ENCODE measurements around the gene ACP7.
A peak's percentile ranks its signal among the peaks of the same experiment; 100 is the strongest.

Gene ACP7, protein sequence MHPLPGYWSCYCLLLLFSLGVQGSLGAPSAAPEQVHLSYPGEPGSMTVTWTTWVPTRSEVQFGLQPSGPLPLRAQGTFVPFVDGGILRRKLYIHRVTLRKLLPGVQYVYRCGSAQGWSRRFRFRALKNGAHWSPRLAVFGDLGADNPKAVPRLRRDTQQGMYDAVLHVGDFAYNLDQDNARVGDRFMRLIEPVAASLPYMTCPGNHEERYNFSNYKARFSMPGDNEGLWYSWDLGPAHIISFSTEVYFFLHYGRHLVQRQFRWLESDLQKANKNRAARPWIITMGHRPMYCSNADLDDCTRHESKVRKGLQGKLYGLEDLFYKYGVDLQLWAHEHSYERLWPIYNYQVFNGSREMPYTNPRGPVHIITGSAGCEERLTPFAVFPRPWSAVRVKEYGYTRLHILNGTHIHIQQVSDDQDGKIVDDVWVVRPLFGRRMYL
- 0 to 0.38 (median 0.10) reads per million in 9 experiments for total RNA-seq

DNA sequence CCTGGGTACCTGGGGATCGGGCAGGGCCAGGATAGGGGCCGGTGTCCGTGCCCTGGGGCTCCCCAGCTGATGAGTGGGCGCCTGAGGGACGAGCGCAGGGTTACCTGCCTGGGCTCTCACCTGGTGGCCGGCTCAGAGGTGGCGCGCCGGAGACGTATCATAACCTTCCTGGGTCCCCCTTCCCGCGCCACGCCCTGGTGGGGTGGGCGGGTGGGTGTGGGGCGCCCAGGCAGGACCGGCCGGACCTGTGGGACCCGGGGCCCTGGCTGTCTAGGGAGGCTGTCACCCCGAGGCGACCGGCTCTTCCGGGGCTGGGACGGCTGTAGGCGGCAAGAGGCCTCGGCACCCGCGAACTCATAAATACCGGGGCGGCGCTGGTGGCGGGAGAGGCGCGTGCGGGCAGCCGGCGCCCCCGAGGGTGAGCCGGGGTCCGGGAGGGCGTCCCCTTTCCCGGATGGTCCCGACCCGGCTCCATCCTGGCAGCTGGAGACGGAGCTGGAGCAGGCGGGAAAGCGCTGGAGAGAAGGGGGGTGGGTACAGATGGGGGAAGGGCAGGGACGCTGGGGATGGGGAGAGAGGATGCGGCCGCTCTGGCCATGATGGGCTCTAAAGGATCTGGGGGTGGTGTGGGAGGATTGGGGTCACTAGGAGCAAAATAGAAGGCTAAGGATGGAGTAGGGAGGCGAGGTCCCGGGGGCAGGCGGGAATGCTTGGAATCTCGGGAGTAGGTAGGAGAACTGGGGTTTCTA, at the start of gene ACP7:
ACP7 (plus strand) TSS at position 386 of the 749 bp plus-strand sequence. CDS start 902 bp downstream, outside the sequence.
- Mint-ChIP-seq H3K4me1 (ENCODE audit: low read depth in 2 of 2) (peaks cover 17 to 18% of the 10 kb centered on the region in 2 donors), H3K27me3 (peaks cover 19 to 33% of the 10 kb centered on the region in 2 donors), H3K9me3 (no peaks in the 10 kb centered on the region), H3K4me3 (peak within 1 kb of the TSS; percentile 87 to 88), H3K36me3 (ENCODE audit: insufficient read depth) (no peaks in the 10 kb centered on the region), H3K27ac (peak within 1 kb of the TSS; percentile 89 to 94)
- ATAC-seq (replicated peaks) (peak; percentile 79), DNase-seq (peak; percentile 9 to 18 (median 15))

DNA sequence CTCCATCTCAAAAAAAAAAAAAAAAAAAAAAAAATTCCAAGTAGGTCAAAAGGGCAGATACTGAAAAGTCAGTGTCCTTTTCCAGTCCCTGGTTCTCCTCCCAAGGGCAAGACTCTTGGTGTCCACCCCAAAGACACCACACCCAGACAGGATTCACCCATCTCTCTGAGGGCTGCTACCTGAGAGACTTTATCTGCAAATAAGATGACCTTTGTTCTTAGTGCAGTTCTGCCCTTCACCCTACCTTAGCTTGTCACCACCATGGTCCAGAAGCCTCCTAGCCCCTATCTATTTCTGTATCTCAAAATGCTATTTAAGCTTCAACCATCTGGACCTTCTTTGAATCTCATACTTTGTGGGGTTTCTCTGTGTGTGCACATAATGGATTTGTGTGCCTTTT, 47.6 kb upstream of the ACP7 start:
- no peak for ATAC-seq (replicated peaks)
- no peak overlapping the region for H3K27ac Mint-ChIP-seq
- peaks cover 0 to 1% of the 10 kb centered on the region in 2 donors for H3K9me3 Mint-ChIP-seq
- H3K27me3 Mint-ChIP-seq = peaks cover 0 to 12% of the 10 kb centered on the region in 2 donors
- peaks cover 0 to 2% of the 10 kb centered on the region in 2 donors for H3K4me1 Mint-ChIP-seq (ENCODE audit: low read depth in 2 of 2)
- H3K4me3 Mint-ChIP-seq = no peak overlapping the region
- no peak for DNase-seq
- peaks cover 5% of the 10 kb centered on the region for H3K36me3 Mint-ChIP-seq (ENCODE audit: insufficient read depth)

DNA sequence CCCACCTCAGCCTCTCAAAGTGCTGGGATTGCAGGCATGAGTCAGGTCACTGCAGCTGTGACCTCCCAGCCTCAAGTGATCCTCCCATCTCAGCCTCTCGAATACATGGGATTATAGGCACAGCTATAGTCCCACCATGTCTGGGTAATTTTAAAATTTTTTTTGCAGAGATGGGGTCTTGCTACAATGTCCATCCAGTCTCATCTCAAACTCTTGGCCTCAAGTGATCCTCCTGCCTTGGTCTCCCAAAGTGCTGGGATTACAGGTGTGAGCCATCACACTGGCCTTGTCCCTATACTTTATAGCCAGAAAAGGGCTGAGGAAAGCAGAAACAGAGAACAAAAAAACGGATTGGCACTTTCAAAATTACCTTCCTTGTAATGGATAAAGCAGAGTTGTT, 47.0 kb upstream of the ACP7 start:
- Mint-ChIP-seq H3K27me3 (peaks cover 0 to 12% of the 10 kb centered on the region in 2 donors), H3K4me1 (ENCODE audit: low read depth in 2 of 2) (peaks cover 0 to 2% of the 10 kb centered on the region in 2 donors), H3K4me3 (no peak overlapping the region), H3K36me3 (ENCODE audit: insufficient read depth) (peaks cover 5% of the 10 kb centered on the region), H3K27ac (no peak overlapping the region), H3K9me3 (peaks cover 0 to 1% of the 10 kb centered on the region in 2 donors)
- ATAC-seq (replicated peaks) = no peak
- no peak for DNase-seq

DNA sequence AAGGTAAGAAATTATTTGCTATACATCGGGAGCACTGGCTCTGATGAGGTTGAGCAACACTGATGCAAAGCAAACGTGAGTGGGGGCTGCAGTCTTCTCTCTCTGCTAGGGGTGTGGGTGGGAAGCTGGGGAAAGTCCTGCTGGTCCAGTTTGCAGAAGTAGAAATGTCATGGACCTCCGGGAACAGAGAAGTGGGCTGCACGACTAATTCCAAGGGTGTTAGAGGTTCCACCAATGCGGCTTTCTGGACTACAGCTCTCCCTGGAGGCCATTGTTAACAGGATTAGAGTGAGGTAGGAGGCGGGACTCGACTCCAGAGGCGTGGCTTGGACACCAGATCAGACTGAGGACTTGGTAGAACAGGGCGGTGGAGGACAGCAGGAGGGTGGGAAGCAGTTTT, 46.1 kb upstream of the ACP7 start:
- Mint-ChIP-seq H3K4me3 (no peak overlapping the region), H3K36me3 (ENCODE audit: insufficient read depth) (peaks cover 5% of the 10 kb centered on the region), H3K27ac (no peak overlapping the region), H3K27me3 (peaks cover 0 to 12% of the 10 kb centered on the region in 2 donors), H3K4me1 (ENCODE audit: low read depth in 2 of 2) (no peaks in the 10 kb centered on the region), H3K9me3 (peaks cover 0 to 1% of the 10 kb centered on the region in 2 donors)
- DNase-seq (no peak), ATAC-seq (replicated peaks) (no peak)

DNA sequence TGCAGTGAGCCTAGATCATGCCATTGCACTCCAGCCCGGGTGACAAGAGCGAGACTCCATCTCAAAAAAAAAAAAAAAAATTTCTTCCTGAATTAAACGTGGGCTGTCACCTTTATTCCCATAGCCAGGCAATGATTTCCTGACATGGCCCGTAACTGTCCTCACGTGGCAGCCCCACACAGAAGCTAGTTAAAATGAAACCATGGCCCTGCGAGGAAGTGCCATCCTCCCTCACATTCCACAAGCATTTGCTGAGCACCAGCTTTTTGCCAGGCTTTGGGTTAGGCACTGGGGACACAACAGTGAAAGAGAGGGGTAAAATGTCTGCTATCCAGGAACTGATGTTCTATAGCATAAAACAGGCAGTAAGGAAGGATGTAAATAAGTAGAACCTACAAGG, 38.7 kb upstream of the ACP7 start:
- DNase-seq (no peak), ATAC-seq (replicated peaks) (no peak)
- Mint-ChIP-seq H3K4me1 (ENCODE audit: low read depth in 2 of 2) (peaks cover 0 to 4% of the 10 kb centered on the region in 2 donors), H3K9me3 (peaks cover 0 to 1% of the 10 kb centered on the region in 2 donors), H3K27me3 (no peaks in the 10 kb centered on the region), H3K4me3 (no peak overlapping the region), H3K27ac (no peak overlapping the region), H3K36me3 (ENCODE audit: insufficient read depth) (no peaks in the 10 kb centered on the region)

DNA sequence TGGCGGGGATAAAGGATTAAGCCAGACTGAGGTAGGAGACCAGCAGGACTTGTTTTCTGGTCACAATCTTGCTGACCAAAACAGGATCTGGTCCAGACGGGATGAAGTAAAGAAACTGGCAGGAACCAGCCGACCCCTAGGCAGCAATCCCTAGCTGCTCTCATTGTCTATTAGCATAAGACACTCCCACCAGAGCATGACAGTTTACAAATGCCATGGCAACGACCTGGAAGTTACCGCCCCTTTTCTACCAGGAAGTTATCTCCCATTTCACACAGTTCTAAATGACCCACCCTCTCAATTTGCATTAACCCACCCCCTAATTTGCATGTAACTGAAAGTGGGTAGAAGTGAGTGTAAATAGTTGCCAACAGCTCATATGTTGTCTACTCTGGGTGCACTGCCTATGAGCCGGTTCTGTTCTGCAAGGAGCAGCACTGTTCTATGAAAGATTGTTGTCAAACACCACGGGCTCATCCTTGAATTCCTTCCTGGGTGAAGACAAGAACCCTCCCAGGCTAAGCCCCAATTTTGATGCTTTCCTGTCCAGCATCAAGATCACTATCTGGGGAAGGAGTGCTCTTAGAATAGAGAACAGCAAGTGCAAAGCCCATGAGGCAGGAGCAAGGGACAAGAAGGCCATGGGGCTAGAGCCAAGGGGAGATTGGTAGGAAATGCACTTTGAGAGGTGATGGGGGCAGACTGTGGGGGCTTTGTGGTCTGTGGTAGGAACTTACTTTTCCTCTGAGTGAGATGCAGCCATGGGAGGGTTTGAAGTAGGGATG, 37.9 kb upstream of the ACP7 start:
- no peaks in the 10 kb centered on the region for H3K9me3 Mint-ChIP-seq
- H3K4me3 Mint-ChIP-seq = no peak overlapping the region
- H3K27me3 Mint-ChIP-seq = no peaks in the 10 kb centered on the region
- DNase-seq (no peak), ATAC-seq (replicated peaks) (no peak)
- no peak overlapping the region for H3K27ac Mint-ChIP-seq
- peaks cover 0 to 4% of the 10 kb centered on the region in 2 donors for H3K4me1 Mint-ChIP-seq (ENCODE audit: low read depth in 2 of 2)
- no peaks in the 10 kb centered on the region for H3K36me3 Mint-ChIP-seq (ENCODE audit: insufficient read depth)

DNA sequence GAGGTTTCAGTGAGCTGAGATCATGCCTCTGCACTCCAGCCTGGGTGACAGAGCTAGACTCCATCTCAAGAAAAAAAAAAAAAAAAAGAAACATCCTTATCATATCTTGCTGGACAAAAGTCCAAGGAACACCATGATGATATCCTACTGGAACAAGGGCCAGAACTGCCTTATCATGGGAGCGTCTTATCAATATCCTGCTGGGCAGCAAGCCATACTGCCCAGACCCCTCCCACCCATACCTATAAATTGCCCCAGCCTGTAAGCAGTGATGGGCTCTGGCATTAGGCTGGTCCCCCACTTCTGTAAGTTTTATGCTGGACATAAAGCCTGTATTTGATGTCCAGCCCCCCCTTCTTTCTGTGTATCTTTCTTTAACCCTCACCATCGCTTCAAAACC, 37.1 kb upstream of the ACP7 start:
- no peak for DNase-seq
- ATAC-seq (replicated peaks) = no peak
- H3K4me3 Mint-ChIP-seq = no peak overlapping the region
- H3K4me1 Mint-ChIP-seq (ENCODE audit: low read depth in 2 of 2) = peaks cover 0 to 4% of the 10 kb centered on the region in 2 donors
- no peaks in the 10 kb centered on the region for H3K27me3 Mint-ChIP-seq
- H3K36me3 Mint-ChIP-seq (ENCODE audit: insufficient read depth) = no peaks in the 10 kb centered on the region
- H3K27ac Mint-ChIP-seq = no peak overlapping the region
- no peaks in the 10 kb centered on the region for H3K9me3 Mint-ChIP-seq

DNA sequence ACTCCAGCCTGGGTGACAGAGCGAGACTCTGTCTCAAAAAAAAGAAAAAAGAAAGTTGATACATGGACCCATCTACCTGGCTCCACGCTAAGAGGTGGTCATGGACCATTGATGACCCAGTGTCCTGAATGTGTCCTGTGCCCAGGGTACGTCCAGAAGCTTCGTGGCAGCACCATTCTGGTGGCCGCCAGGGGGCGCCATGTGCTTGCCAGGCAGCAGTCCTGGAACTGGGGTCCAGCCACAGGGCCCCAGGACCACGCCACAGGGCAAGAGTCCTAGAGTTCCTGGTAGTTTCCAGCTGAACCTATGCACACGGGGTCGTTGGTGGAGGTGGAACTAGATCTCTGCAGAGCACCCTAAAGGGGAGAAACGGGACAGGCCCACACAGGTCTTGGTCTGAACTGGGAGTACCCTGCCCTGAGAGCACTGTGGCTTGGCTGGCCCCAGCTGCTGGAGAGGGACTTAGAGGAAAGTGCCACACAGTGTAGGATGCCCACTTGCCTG, 31.9 kb upstream of the ACP7 start:
- ATAC-seq (replicated peaks) = peak; percentile 67
- H3K4me3 Mint-ChIP-seq = no peak overlapping the region
- no peaks in the 10 kb centered on the region for H3K36me3 Mint-ChIP-seq (ENCODE audit: insufficient read depth)
- DNase-seq = peak; percentile 70 to 73 (median 71)
- H3K9me3 Mint-ChIP-seq = no peaks in the 10 kb centered on the region
- H3K4me1 Mint-ChIP-seq (ENCODE audit: low read depth in 2 of 2) = peaks cover 0 to 2% of the 10 kb centered on the region in 2 donors
- peak overlapping the region; percentile 10 to 44 for H3K27ac Mint-ChIP-seq
- no peaks in the 10 kb centered on the region for H3K27me3 Mint-ChIP-seq

DNA sequence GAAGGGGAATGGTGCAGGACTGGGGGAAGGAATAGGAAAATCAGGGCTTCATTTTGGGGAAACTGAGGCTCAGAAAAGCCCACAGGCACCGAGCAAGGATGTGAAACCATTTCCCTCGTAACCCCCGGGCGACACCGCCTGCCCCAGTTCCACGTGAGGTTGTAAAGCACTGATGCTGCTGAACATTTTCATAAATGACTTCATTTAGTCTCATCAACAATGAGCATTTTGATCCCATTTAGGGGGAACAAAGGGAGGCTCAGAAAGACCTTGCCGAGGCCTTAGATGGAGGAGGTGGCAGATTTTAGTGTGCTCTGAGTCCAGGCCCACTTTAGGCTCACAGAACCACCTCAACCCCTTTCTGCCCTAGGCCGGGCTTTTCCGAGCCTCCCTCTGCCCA, 31.3 kb upstream of the ACP7 start:
- ATAC-seq (replicated peaks) (no peak), DNase-seq (no peak)
- Mint-ChIP-seq H3K27ac (peak overlapping the region in 1 of 2 donors; percentile 44), H3K4me1 (ENCODE audit: low read depth in 2 of 2) (peaks cover 0 to 2% of the 10 kb centered on the region in 2 donors), H3K9me3 (no peaks in the 10 kb centered on the region), H3K4me3 (no peak overlapping the region), H3K27me3 (no peaks in the 10 kb centered on the region), H3K36me3 (ENCODE audit: insufficient read depth) (no peaks in the 10 kb centered on the region)

DNA sequence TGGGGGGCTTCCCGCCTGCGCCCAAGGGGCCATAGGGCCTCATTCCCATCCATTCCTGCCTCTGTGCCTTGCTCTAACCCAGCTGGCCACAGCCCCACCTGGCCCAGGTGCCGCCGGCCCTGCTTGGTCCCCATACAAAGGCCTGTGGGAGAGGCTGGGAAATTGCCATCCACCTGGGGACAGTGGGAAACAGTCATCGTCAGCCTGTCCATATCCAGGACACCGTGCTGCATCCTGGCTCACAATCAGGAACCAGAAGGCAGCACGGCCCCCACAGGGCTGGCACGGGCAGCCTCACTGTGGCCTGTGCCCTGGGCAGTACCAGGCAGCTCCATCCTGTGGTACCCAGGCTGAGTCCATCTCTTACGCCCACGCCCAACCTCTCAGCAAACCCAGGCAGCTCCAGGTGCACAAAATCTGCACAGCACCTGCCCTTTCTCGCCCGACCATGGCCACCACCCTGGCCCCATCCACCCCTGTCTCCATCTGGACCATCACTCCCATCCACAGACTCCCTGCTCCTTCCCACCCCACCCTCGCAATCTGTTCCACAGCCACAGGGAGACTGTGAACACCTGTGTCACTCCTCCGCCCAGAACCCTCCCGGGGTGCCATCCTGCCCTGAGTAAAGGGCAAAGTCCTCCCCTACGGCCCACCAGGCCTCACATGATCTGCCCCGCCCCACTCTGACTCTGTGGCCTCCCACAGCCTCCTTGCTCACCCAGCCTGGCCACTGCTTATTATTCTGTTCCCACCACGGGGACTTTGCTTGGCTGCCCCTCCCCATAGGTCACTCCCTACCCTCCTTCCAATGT, 30.7 kb upstream of the ACP7 start:
- DNase-seq (no peak), ATAC-seq (replicated peaks) (no peak)
- H3K4me3 Mint-ChIP-seq = no peak overlapping the region
- no peaks in the 10 kb centered on the region for H3K9me3 Mint-ChIP-seq
- no peaks in the 10 kb centered on the region for H3K36me3 Mint-ChIP-seq (ENCODE audit: insufficient read depth)
- peaks cover 0 to 2% of the 10 kb centered on the region in 2 donors for H3K4me1 Mint-ChIP-seq (ENCODE audit: low read depth in 2 of 2)
- H3K27me3 Mint-ChIP-seq = no peaks in the 10 kb centered on the region
- H3K27ac Mint-ChIP-seq = peak overlapping the region in 1 of 2 donors; percentile 73

DNA sequence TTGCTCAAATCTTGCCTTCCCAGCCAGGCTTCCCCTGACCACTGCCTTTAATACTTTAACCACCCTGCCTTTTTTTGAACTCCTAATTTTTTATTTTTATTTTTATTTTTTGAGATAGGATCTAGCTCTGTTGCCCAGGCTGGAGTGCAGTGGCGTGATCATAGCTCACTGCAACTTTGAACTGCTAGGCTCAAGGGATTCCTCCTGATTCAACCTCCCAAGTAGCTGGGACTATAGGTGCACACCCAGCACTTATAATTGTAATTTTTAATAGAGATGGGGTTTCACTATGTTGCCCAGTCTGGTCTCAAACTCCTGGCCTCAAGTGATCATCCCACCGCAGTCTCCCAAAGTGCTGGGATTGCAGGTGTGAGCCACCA, 30.1 kb upstream of the ACP7 start:
- peak overlapping the region in 1 of 2 donors; percentile 73 for H3K27ac Mint-ChIP-seq
- H3K36me3 Mint-ChIP-seq (ENCODE audit: insufficient read depth) = no peaks in the 10 kb centered on the region
- DNase-seq (no peak), ATAC-seq (replicated peaks) (no peak)
- no peaks in the 10 kb centered on the region for H3K27me3 Mint-ChIP-seq
- H3K4me3 Mint-ChIP-seq = no peak overlapping the region
- no peaks in the 10 kb centered on the region for H3K9me3 Mint-ChIP-seq
- H3K4me1 Mint-ChIP-seq (ENCODE audit: low read depth in 2 of 2) = peaks cover 0 to 2% of the 10 kb centered on the region in 2 donors

DNA sequence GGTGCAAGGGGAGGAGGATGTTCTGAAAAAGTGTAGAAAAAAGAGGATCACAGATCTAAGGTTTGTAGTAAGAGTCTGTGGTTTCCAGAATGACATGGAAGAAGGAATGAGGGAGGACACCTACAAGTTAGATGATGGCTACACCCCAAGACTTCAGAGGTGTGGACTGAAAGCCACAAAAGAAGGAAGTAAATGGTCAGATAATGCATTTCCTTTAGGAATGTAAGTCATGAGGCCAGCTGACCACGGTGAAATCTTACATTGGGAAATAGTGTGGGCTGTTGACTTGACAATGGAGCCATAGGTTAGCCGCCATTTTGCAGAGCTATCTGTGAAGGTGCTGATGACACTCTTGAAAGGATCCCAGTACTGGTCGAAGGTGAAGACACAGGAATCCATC, 26.6 kb upstream of the ACP7 start:
- peaks cover 0 to 6% of the 10 kb centered on the region in 2 donors for H3K27me3 Mint-ChIP-seq
- ATAC-seq (replicated peaks) = no peak
- peaks cover 6 to 7% of the 10 kb centered on the region in 2 donors for H3K4me1 Mint-ChIP-seq (ENCODE audit: low read depth in 2 of 2)
- no peaks in the 10 kb centered on the region for H3K9me3 Mint-ChIP-seq
- H3K27ac Mint-ChIP-seq = no peak overlapping the region
- H3K4me3 Mint-ChIP-seq = no peak overlapping the region
- DNase-seq = no peak
- no peaks in the 10 kb centered on the region for H3K36me3 Mint-ChIP-seq (ENCODE audit: insufficient read depth)

All from effector memory CD8-positive, alpha-beta T cell (primary cell).